Skeletal muscle tissue (tissue), 4 donors: Measurements from ENCODE around the gene SELPLG. TPM values are rescaled to one million over a fixed set of nuclear protein-coding genes. Genes with fewer than 3 reads are reported as not detected.
A peak's percentile ranks its signal among the peaks of the same experiment; 100 is the strongest.

ENCODE experiments used
- H3K27ac ChIP-seq: one replicate; pipeline ENCODE4 v1.7.0; 2013; ENCODE audit warnings: mild to moderate bottlenecking, low read depth, low read length, inconsistent platforms
- H3K27me3 ChIP-seq, 3 donors: one replicate each; pipeline ENCODE4 v1.7.0; 2013; ENCODE audit warnings: low read length in 3 of 3; ENCODE audit not compliant: control insufficient read depth in 3 of 3, insufficient read depth in 3 of 3
- H3K36me3 ChIP-seq, 3 donors: one replicate each; pipeline ENCODE4 v1.7.0; 2013; ENCODE audit warnings: low read length in 3 of 3; ENCODE audit not compliant: control insufficient read depth in 3 of 3, insufficient read depth in 3 of 3
- H3K4me1 ChIP-seq, 3 donors: one replicate each; pipeline ENCODE4 v1.7.0; 2013; ENCODE audit warnings: low read length in 3 of 3, mild to moderate bottlenecking in 3 of 3; ENCODE audit not compliant: control insufficient read depth in 3 of 3, insufficient read depth in 3 of 3
- H3K4me3 ChIP-seq, 3 donors: one replicate each; pipeline ENCODE4 v1.7.0; 2013; ENCODE audit warnings: low read length in 3 of 3
- H3K9ac ChIP-seq, 3 donors: one replicate each; pipeline ENCODE4 v1.7.0; 2013; ENCODE audit warnings: low read length in 3 of 3, mild to moderate bottlenecking in 3 of 3, moderate library complexity in 2 of 3, low read depth in 1 of 3
- H3K9me3 ChIP-seq, 3 donors: one replicate each; pipeline ENCODE4 v1.7.0; 2013; ENCODE audit warnings: low read length in 3 of 3; ENCODE audit not compliant: control insufficient read depth in 3 of 3
- total RNA-seq: library from RNA; depleted of rRNA; stranded (reverse); fragments of >200 nt; gene quantifications from one replicate; pipeline ENCODE4 v1.2.3, GENCODE V29; 2014
- donor health status: Osteomylitis.

The SELPLG gene
- total RNA-seq, 1 donor from 2014 or later: 3.7 TPM

GRCh38 chr12:108647585-108648287 lies 14.0 kb upstream of the SELPLG start:
- H3K36me3 ChIP-seq: peaks cover 44 to 70% (median 64%) of the 10 kb centered on the region in 3 donors
- H3K27me3 ChIP-seq: no peaks in the 10 kb centered on the region
- H3K9ac ChIP-seq: no peak overlapping the region
- no peaks in the 10 kb centered on the region for H3K9me3 ChIP-seq
- peaks cover 13 to 29% (median 16%) of the 10 kb centered on the region in 3 donors for H3K4me1 ChIP-seq
- H3K27ac ChIP-seq: no peak overlapping the region
- no peak overlapping the region for H3K4me3 ChIP-seq

- peak overlapping the region in 1 of 3 donors; percentile 14 for H3K9ac ChIP-seq
- H3K27ac ChIP-seq: no peak overlapping the region
- peaks cover 14 to 36% (median 24%) of the 10 kb centered on the region in 3 donors for H3K4me1 ChIP-seq
These were observed 13.2 kb upstream of the SELPLG start for GRCh38 chr12:108646600-108647579.

DNA sequence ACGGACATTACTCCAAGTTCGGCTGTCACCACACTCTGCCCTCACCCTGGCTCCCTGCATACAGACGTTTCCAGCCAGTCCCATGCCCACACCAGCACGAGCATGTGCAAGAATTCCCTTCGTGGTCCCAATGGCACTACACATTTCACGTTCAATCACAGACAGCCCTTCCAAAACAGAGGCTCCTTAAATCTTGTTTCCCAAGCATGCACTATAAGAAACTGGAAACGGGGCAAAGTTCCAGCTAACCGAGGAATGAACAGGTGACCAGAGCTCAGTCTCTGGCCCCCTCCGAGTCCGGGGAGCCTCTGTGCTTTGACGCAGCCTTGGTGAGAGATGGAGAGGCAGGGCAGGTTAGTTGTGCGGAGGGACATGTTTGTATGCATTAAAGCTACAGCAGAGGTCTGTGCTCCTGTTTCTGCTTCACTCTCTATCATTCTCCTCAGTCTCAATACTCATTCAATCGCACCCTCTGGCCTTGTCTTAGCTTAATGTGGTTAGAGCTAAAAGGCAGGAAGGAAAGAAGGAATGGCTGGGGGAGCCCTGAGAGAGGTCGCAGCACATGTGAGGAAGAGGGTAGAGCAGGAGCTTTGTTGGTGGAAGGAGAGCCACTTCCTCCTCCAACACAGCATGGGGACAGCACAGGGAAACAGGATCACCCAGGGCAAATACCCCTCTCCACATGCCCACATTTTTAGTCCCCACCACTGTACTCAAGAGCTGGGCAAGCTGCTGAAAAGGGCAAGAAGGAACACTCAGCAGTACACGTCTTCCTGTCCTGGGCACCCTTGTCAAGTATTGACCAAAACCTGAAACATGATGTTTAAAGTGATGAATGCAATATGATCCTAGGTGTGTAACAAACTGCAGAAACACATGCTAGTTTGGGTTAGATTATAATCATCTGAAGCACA lies 12.2 kb upstream of the SELPLG start:
- no peak overlapping the region for H3K27ac ChIP-seq
- H3K4me3 ChIP-seq: no peak overlapping the region
- H3K9ac ChIP-seq: no peak overlapping the region
- H3K9me3 ChIP-seq: no peaks in the 10 kb centered on the region
- H3K27me3 ChIP-seq: no peaks in the 10 kb centered on the region
- peaks cover 34 to 56% (median 49%) of the 10 kb centered on the region in 3 donors for H3K36me3 ChIP-seq
- peaks cover 16 to 42% (median 30%) of the 10 kb centered on the region in 3 donors for H3K4me1 ChIP-seq

More at GRCh38 chr12:108646600-108647579, 13.2 kb upstream of the SELPLG start:
- Histone ChIP-seq H3K9me3 (no peaks in the 10 kb centered on the region), H3K36me3 (peaks cover 38 to 64% (median 56%) of the 10 kb centered on the region in 3 donors), H3K27me3 (no peaks in the 10 kb centered on the region), H3K4me3 (no peak overlapping the region)

GRCh38 chr12:108644811-108645120 lies 11.1 kb upstream of the SELPLG start:
- Histone ChIP-seq H3K4me1 (peaks cover 16 to 42% (median 33%) of the 10 kb centered on the region in 3 donors), H3K36me3 (peaks cover 34 to 48% (median 41%) of the 10 kb centered on the region in 3 donors), H3K27me3 (no peaks in the 10 kb centered on the region), H3K4me3 (no peak overlapping the region), H3K27ac (peak overlapping the region; percentile 43), H3K9me3 (no peaks in the 10 kb centered on the region), H3K9ac (no peak overlapping the region)

- Histone ChIP-seq H3K27me3 (no peaks in the 10 kb centered on the region), H3K9me3 (no peaks in the 10 kb centered on the region), H3K4me1 (peaks cover 16 to 42% (median 33%) of the 10 kb centered on the region in 3 donors), H3K27ac (peak overlapping the region; percentile 43), H3K4me3 (no peak overlapping the region), H3K9ac (no peak overlapping the region), H3K36me3 (peaks cover 33 to 43% (median 36%) of the 10 kb centered on the region in 3 donors)
These were observed 10.5 kb upstream of the SELPLG start for GRCh38 chr12:108643941-108644810.

DNA sequence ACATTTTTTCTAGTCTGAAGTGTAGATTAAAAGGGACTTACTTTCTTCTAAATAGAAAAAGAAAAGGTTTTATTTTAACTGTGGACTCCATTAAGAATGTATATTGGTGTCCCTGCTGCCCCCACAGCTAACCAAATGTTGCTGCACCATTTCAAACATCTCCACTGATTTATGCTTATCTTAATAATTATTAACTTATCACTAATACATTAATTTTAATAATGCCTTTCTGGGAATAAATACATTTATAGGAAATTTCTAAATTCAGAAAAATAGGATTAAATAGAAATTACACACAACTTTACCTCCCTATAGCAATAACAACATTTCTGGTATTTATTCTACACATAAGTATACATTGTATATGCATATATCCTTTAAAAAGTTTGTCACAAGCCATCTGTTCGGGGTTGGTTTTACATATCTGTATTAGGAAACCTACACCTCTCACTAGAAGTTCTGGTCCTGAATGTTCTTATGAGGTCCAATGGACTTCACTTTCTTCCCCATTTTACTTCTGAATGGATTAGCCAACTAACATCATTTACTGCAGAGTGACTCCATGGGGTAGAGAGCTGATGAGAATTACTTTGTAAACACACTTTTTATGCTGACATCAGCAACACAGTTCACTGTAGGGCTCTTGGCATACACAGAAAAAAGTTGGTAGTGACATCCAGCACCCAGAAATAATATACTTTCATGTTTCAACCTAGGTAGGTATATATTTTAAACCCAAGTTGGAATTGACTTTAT lies 9.4 kb upstream of the SELPLG start:
- Histone ChIP-seq H3K4me3 (no peak overlapping the region), H3K27ac (peak overlapping the region; percentile 43), H3K36me3 (peaks cover 24 to 32% (median 25%) of the 10 kb centered on the region in 3 donors), H3K9ac (peak overlapping the region in 1 of 3 donors; percentile 36), H3K27me3 (peaks cover 0 to 6% (median 0%) of the 10 kb centered on the region in 3 donors), H3K9me3 (no peaks in the 10 kb centered on the region), H3K4me1 (peaks cover 24 to 50% (median 39%) of the 10 kb centered on the region in 3 donors)

DNA sequence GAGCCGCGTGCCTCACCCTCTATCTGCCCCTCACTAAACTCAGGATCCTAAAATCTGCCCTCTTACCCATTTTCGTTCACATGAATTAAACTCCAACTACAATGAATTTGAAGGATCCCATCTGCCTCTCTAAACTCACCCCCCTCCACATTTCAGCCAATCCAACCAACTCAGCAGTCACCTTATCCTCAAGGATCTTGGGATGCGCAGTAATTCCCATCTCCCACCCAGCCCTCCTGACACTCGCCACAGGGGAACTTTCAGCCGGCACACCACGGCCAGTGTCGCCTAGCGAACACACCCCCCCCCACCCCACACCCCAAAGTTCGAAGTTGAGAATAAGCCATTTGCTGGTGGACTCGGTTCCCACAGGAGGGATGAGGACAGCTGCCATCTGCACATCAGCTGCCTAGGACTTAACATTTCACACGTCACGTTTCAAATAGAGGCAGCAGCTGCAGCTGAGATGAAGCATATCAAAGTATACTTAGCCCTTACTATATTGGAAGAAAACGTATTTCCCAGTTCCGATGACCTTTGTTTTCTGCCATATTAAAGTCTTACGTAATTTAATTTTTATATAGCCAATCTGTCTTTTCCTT lies 8.7 kb upstream of the SELPLG start:
- Histone ChIP-seq H3K27me3 (peaks cover 0 to 12% (median 0%) of the 10 kb centered on the region in 3 donors), H3K4me3 (no peak overlapping the region), H3K27ac (peak overlapping the region; percentile 52), H3K9ac (peak overlapping the region in 1 of 3 donors; percentile 36), H3K4me1 (peaks cover 27 to 52% (median 41%) of the 10 kb centered on the region in 3 donors), H3K36me3 (peaks cover 18 to 25% (median 20%) of the 10 kb centered on the region in 3 donors), H3K9me3 (no peaks in the 10 kb centered on the region)
